Ramos (cell line): ENCODE measurements around the gene MYL6B.
"Not testable (repeated sequence)": the region's sequence is repeated elsewhere in the genome, so short reads cannot be mapped to it uniquely, and the experiment has no call there.

Experiments
- in situ Hi-C: fragments of 300-500 bp; cut with MboI; formaldehyde crosslinking; loops from one replicate; pipeline ENCODE4 v1.14.3; 2022; ENCODE audit warnings: low sequenced_read_pairs; ENCODE audit not compliant: unreplicated experiment

MYL6B gene

GRCh38 chr12:56152132-56152755, at the start of gene MYL6B:
MYL6B (plus strand) TSS chr12:56152587; CDS start chr12:56153919, 1,332 bp downstream.
- in situ Hi-C loops = no loop called here

GRCh38 chr12:56102683-56103065, 49.7 kb upstream of the MYL6B start:
- in situ Hi-C loops = no loop called here

DNA sequence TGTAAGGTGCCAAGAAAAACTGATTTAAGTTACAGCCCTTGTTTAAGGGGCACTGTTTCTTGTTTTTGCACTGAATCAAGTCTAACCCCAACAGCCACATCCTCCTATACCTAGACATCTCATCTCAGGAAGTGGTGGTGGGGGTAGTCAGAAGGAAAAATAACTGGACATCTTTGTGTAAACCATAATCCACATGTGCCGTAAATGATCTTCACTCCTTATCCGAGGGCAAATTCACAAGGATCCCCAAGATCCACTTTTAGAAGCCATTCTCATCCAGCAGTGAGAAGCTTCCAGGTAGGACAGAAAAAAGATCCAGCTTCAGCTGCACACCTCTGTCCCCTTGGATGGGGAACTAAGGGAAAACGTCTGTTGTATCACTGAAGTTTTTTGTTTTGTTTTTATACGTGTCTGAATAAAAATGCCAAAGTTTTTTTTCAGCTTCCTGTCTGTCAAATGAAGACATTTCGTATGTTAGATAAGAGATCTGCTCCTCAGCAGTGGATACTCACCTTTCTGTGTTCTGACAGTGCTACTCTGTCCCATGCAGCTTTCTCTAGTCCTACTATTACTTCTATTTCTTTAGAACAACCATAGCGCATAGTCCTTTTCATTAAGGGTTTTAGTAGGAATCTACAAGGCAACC, 49.2 kb upstream of the MYL6B start:
- in situ Hi-C loops = no loop called here

- in situ Hi-C loops = no loop called here
Observed at GRCh38 chr12:56103823-56104108, 48.6 kb upstream of the MYL6B start.

- in situ Hi-C loops = no loop called here
Observed at GRCh38 chr12:56104109-56104814, 48.1 kb upstream of the MYL6B start, which contains the start of gene PA2G4. PA2G4 (plus strand) TSS chr12:56104559; CDS start chr12:56104738, 179 bp downstream.

- in situ Hi-C loops = no loop called here
Observed at GRCh38 chr12:56104815-56105608, 47.4 kb upstream of the MYL6B start.

DNA sequence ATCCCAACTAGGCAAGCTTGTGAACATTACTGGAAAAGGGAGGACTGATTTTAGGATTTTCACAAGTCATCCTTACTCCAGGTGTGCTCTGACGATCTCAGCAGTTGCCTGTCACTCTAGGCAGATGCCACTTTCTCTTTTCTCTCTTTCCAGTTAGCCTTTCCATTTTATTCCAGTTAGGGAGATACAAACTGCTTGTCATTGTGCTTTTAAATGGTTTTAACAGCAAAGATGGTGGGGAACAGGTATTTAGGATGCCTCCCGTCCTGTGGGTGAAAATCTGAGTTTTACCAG, 46.8 kb upstream of the MYL6B start:
- in situ Hi-C loops = no loop called here

- in situ Hi-C loops = no loop called here
Observed at GRCh38 chr12:56107242-56107641, 45.1 kb upstream of the MYL6B start.

DNA sequence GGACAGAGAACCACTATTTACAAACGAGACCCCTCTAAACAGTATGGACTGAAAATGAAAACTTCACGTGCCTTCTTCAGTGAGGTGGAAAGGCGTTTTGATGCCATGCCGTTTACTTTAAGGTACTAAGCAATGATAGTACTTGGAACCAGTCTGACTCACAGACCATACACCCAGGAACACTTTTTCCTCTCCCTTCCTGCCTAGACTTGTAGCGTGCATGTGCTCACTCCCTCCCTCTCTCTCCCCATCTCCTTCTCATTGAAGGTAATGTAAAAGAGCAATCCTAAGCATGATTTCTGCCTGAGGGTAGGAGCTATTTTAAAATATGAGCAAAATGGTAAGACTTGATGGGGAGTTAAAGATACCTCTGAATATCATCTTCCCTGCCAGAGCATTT, 41.8 kb upstream of the MYL6B start:
- in situ Hi-C loops = no loop called here

DNA sequence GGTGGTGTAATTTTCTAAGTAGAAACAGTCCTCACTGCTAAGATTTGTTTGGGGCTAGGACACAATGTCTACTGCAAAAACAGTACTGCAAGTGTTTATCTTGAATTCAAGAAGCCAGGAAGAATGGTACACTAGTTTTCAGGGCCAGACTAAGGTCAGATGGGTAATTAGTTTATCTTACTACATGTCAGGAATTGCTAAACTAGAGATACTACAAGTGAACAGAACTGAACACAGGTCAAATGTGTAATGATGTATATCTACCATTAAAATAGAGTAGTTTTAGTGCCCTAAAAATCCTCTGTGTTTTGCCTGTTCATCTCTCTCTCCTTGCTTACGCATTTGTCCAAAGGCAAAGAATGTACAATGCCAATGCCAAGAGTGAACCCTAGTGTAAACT, 38.3 kb upstream of the MYL6B start:
- in situ Hi-C loops = no loop called here

DNA sequence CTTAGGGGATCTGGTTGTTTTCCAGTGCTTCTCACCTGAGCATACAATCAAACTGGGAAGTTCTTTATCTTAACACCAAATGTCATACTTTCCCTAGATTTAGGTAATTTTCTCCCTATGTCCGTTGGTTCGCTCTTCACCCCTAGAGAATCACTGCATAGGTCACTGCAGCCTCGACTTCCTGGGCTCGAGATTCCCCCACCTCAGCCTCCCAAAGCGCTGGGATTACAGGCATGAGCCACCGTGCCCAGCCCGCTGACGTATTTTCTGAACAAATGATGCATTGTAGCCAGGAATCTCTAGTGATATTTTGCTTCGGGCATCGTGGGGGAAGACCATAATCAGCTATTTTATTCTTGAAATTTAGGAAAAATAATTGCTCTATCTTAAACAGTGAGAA, 37.1 kb upstream of the MYL6B start:
- in situ Hi-C loops = no loop called here

DNA sequence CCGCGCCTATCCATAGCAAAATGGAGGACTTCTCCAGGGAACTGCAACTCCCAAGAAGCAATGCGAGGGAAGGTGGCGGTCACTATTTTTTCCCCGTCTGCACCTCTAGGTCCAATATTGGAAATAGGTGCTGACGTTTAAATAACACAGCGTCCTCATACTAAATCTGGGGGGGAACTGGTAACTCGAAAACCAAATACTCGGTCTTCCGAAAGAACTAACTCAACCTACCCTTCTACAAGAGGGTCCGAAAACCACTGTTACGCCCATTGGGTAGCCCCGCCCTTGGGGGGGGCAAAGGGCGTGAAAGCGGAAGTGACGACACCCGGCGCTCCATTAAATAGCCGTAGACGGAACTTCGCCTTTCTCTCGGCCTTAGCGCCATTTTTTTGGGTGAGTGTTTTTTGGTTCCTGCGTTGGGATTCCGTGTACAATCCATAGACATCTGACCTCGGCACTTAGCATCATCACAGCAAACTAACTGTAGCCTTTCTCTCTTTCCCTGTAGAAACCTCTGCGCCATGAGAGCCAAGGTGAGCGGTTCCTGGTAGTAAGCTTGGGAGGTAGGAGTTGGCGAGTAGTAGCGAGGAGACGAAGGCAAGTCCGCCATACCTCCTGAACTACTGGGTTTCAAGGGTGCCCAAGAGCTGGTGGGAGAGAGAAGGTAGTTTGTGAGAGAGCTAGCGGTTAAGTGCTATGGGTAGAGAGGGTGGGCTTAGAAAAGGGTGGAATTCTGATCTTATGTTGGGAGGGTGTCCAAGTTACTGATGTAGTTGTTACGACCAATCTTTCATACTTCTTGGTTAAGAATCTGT, 35.9 kb upstream of the MYL6B start, which contains the start of gene RPL41:
Gene RPL41 (plus strand): TSS at position 367 of the 815 bp plus-strand sequence.
- in situ Hi-C loops = no loop called here

DNA sequence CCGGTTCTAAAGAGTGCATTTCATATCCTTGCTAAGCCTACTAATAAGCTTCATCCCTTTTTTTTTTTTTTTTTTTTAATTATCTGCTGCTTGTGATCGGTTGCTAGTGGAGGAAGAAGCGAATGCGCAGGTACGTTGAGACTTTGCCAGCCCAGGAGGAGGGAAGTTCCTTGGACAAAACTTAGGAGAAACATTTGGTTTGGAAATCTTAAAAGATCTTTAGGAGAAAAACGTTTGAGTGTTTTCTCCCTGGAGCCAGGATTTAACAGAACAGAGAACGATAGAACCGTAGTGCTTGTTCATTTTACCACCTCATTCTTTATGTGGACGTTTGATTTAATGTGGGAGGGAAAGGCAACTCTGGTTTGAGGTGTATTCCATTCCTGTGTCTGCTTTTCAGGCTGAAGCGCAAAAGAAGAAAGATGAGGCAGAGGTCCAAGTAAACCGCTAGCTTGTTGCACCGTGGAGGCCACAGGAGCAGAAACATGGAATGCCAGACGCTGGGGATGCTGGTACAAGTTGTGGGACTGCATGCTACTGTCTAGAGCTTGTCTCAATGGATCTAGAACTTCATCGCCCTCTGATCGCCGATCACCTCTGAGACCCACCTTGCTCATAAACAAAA, 35.2 kb upstream of the MYL6B start:
- in situ Hi-C loops = not testable (repeated sequence)

DNA sequence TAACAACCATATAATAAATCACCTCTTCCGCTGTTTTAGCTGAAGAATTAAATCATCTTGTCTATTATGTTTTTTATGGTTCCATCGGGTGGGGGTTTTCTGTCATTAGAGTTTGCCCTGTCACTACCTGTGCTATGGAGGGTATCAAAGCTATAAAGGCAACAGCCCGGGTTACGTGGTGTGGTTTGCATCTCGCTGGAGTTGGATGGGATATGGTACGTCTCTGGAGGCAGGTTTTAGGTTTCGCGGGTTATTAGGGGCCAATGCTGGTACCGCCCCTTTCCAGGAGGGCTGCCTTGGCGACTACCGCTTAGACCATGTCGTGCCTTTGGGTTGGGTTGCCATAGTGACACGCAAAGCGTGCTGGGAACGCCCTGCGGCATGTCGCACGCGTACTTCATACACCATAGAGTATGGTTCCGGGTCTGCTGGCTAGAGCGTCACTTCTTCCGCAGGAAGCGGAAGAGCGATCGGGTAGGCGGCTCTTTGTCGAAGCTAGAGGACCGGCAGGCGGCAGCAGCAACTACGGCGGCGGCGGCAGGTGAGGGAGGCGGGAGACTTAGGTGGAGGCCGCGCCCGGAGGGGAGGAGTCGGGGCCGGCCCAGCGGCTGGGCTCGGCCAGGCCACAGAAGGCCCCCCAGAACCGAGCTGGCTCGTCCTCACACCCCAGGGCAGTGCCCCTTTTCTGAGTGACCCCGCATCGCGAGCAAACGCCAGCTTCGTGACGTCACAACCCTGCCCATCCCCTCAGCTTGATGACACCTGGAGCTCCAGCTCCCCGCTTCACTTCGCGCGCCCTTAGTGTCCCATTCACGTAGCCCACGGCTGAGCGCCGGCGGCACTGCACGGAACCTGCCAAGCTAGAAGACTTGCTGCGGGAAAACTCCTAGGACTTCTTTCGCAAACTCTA, 34.4 kb upstream of the MYL6B start, which contains the start of gene ZC3H10:
Gene ZC3H10 (plus strand): TSS at position 489 of the 910 bp plus-strand sequence. CDS start 2,297 bp downstream, outside the sequence.
- in situ Hi-C loops = no loop called here

GRCh38 chr12:56118688-56119357, 33.6 kb upstream of the MYL6B start:
- in situ Hi-C loops = no loop called here

DNA sequence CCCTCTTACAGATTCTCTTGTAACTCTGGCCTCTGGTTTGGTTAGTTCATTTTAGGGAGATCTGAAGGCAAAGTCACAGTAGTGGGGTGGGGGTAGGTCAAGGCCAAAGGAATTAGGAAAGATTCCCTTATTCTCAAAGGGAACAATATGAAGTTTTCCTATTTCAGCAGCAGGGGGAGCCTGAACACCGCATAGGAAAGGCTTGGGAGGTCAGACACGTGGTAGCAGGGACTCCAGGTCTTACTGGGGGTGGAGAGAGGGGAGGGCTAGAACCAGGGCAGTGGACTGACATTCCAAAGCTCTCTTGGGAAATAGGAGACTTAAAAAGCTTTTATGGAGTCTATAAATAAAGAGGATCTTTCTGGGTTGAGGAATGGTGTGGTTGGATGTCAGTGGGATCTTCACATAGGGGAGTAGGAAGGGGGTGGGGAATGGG, 33.0 kb upstream of the MYL6B start:
- in situ Hi-C loops = no loop called here

DNA sequence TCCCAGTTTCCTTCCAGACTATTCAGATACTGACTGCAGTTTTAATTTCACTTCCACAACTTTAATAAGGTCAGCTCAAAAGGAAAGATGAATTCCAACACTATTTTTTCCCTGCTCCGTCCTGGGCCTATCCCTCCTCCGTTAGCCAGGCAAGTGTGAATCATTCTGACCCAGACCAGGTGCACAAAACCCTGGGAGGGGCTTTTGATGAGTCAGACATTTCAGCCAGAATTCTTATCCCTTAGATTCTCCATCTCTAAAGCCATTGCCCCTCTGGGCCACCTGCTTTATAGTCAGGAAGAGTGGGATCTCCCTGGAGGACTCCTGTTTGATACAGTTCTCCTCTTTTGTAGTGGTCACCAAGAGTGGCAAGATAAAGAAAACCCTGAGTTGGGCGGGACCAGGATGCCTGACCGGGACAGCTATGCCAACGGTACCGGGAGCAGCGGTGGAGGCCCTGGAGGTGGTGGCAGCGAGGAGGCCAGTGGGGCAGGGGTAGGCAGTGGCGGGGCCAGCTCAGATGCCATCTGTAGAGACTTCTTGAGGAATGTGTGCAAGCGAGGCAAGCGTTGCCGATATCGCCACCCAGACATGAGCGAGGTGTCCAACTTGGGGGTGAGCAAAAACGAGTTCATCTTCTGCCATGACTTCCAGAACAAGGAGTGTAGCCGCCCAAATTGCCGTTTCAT, 32.1 kb upstream of the MYL6B start:
- in situ Hi-C loops = loop anchor here (10.0 kb wide), 1 partner anchor 344 kb away; the partner anchor contains the start of gene SPRYD4
